GM12801 (cell line): Measurements from ENCODE around the gene ABHD14A.
A peak's percentile ranks its signal among the peaks of the same experiment; 100 is the strongest.

Source experiments
- TF ChIP-seq, protein P1 (sequence below): IDR thresholded peaks from one replicate; pipeline ENCODE4 v1.5.1; 2011; ENCODE audit warnings: control low read depth; ENCODE audit not compliant: insufficient read length; ENCODE audit errors: extremely low read depth

The ABHD14A gene

GRCh38 chr3:51937611-51938450 is 37.0 kb upstream of the ABHD14A start:
- TF ChIP-seq, protein P1, sequence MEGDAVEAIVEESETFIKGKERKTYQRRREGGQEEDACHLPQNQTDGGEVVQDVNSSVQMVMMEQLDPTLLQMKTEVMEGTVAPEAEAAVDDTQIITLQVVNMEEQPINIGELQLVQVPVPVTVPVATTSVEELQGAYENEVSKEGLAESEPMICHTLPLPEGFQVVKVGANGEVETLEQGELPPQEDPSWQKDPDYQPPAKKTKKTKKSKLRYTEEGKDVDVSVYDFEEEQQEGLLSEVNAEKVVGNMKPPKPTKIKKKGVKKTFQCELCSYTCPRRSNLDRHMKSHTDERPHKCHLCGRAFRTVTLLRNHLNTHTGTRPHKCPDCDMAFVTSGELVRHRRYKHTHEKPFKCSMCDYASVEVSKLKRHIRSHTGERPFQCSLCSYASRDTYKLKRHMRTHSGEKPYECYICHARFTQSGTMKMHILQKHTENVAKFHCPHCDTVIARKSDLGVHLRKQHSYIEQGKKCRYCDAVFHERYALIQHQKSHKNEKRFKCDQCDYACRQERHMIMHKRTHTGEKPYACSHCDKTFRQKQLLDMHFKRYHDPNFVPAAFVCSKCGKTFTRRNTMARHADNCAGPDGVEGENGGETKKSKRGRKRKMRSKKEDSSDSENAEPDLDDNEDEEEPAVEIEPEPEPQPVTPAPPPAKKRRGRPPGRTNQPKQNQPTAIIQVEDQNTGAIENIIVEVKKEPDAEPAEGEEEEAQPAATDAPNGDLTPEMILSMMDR: no peak

- TF ChIP-seq, protein P1: no peak
Measured at GRCh38 chr3:51938780-51939425, 36.0 kb upstream of the ABHD14A start.

DNA sequence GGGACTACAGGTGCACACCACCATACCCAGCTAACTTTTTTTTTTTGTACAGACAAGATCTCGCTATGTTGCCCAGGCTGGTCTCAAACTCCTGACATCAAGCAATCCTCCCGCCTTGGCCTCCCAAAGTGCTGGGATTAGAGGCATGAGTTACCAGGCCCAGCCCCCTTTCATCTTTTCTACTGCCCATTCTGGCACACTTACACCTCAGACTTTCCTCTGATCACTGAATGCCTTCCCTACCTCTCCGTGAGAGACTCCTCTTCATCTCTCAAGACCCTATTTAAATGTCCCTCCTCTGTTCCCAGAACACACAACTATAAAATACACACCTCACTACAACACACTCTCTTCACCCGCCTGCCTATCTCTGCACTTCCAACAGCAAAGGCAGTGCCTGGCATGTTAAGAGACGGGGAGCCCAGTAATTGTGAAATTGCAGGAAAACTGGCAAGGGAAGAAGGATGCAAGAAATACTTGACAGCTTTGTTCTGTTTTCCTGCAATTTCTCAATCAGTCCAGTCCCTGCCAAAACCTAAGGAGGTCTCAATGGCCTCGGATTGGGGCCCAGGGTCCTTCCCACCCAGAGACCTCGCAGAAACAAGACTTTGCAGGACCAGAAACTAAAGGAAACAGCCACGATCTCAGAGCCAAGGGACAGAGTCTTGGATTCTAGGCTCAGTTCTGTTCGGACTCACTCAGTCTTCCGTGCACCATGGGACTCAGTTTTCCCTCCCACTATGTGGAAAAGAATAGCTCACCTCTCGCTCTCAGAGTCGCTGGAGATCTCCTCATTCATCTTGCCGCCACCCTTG is 34.0 kb upstream of the ABHD14A start:
- TF ChIP-seq, protein P1: no peak

DNA sequence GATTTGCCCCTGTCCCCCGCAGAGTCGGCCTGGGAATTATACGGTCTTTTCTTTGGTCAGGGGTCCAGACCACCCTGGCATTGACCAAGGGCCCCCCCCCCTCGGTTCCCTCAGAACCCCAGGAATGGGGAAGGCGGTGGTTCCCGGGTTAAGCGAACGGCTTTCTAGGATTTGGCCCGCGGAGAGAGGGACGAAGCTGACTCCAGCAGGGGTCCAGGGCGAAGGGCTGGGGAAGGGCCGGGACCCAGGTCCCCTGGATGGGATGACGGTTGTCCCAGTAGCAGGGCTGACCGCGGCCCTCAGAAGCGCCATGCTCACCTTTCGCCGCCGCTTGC is 33.4 kb upstream of the ABHD14A start:
- TF ChIP-seq, protein P1: no peak

GRCh38 chr3:51941798-51942602 is 32.9 kb upstream of the ABHD14A start, which contains the start of the genes PARP3 and RRP9:
PARP3 (plus strand) TSS chr3:51942363; CDS start chr3:51943356, 993 bp downstream.
RRP9 (minus strand) TSS chr3:51941904; CDS start chr3:51941867, 37 bp downstream.
- TF ChIP-seq, protein P1: peak; percentile 62

DNA sequence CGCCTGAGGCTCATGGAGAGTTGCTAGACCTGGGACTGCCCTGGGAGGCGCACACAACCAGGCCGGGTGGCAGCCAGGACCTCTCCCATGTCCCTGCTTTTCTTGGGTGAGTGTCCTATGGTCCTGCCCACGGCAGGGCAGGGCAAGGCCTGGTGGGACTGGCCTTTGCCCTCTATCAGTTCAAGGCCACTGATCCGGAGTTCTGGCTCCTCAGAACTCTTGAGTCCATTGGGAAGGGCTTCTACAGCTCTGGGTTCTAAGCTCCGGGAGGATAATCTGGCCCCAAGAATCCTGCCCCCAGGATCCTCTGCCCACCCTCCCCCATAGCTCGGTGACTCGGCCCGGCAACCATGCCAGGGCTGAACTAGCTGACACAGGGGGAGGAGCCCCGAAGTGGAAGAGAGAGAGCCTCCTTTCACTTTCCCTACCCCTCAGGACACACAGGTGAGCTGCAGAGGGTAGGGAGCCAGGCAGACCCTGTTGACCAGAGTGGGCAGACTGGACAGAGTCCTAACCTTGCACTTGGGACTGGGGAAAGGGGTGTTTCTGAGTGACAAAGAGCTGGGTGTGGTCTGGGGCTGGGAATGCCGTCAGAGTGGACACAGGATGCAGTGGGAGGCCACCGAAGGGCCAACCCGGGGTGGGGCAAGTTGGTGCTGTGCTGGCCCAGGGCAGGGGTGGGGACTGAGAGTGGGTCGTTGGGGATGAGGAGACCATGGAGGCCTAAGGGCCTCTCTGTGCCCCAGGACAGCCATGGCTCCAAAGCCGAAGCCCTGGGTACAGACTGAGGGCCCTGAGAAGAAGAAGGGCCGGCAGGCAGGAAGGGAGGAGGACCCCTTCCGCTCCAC is 32.0 kb upstream of the ABHD14A start:
- TF ChIP-seq, protein P1: no peak
